ENCODE results near the gene PAPPA. TPM values are rescaled to one million over a fixed set of nuclear protein-coding genes. Genes with fewer than 3 reads are reported as not detected.

PAPPA gene
- total RNA-seq, 1 donor from 2014 or later = under 0.01 TPM

GRCh38 chr9:116417464-116417863 lies 263.9 kb downstream of the PAPPA start:
- DNase-seq (ENCODE audit: low read depth in 2 of 2) = no peak

- DNase-seq (ENCODE audit: low read depth in 2 of 2) = no peak
Measured at GRCh38 chr9:116419181-116419580, 265.6 kb downstream of the PAPPA start.

GRCh38 chr9:116420993-116421538 lies 267.5 kb downstream of the PAPPA start:
- DNase-seq (ENCODE audit: low read depth in 2 of 2) = no peak

GRCh38 chr9:116422119-116422979 lies 268.8 kb downstream of the PAPPA start:
- no peak for DNase-seq (ENCODE audit: low read depth in 2 of 2)

- no peak for DNase-seq (ENCODE audit: low read depth in 2 of 2)
Measured at GRCh38 chr9:116423149-116423548, 269.6 kb downstream of the PAPPA start.

GRCh38 chr9:116425244-116425643 lies 271.7 kb downstream of the PAPPA start:
- DNase-seq (ENCODE audit: low read depth in 2 of 2) = no peak

- peak; percentile 20 to 26 for DNase-seq (ENCODE audit: low read depth in 2 of 2)
Measured at GRCh38 chr9:116430849-116431248, 277.3 kb downstream of the PAPPA start.

GRCh38 chr9:116432051-116432450 lies 278.5 kb downstream of the PAPPA start:
- DNase-seq (ENCODE audit: low read depth in 2 of 2) = no peak

- DNase-seq (ENCODE audit: low read depth in 2 of 2) = no peak
Measured at GRCh38 chr9:116434314-116434713, 280.7 kb downstream of the PAPPA start.

GRCh38 chr9:116435706-116436105 lies 282.1 kb downstream of the PAPPA start:
- DNase-seq (ENCODE audit: low read depth in 2 of 2) = no peak

GRCh38 chr9:116436121-116436520 lies 282.5 kb downstream of the PAPPA start:
- DNase-seq (ENCODE audit: low read depth in 2 of 2) = no peak

GRCh38 chr9:116437411-116438370 lies 284.1 kb downstream of the PAPPA start:
- no peak for DNase-seq (ENCODE audit: low read depth in 2 of 2)

GRCh38 chr9:116442528-116442927 lies 288.9 kb downstream of the PAPPA start:
- no peak for DNase-seq (ENCODE audit: low read depth in 2 of 2)

- DNase-seq (ENCODE audit: low read depth in 2 of 2) = no peak
Measured at GRCh38 chr9:116447934-116448333, 294.3 kb downstream of the PAPPA start.

- no peak for DNase-seq (ENCODE audit: low read depth in 2 of 2)
Measured at GRCh38 chr9:116448431-116448830, 294.8 kb downstream of the PAPPA start.

- no peak for DNase-seq (ENCODE audit: low read depth in 2 of 2)
Measured at GRCh38 chr9:116449949-116450348, 296.4 kb downstream of the PAPPA start.

- DNase-seq (ENCODE audit: low read depth in 2 of 2) = no peak
Measured at GRCh38 chr9:116450378-116451139, 297.0 kb downstream of the PAPPA start.

GRCh38 chr9:116451500-116452115 lies 298.0 kb downstream of the PAPPA start:
- DNase-seq (ENCODE audit: low read depth in 2 of 2) = no peak

Measured in dermis microvascular lymphatic vessel endothelial cell (primary cell).